Activated CD8-positive, alpha-beta T cell treated with anti-CD3 and anti-CD28 coated beads for 36 hours (primary cell): ENCODE data around the gene HRH3. TPM values are rescaled to one million over a fixed set of nuclear protein-coding genes. Genes with fewer than 3 reads are reported as not detected.

ENCODE experiments used
- ATAC-seq: fragments of 200-7000 bp; cut with Tn5 transposase; one replicate; pipeline ENCODE4 v1.10.0; 2021; ENCODE audit warnings: mild to moderate bottlenecking, moderate library complexity
- CTCF ChIA-PET: fragments of 350-600 bp; sonication (Branson Sonifier 250); formaldehyde crosslinking; loops from one replicate; lab custom pipeline; 2021; ENCODE audit warnings: antibody characterized with exemption; lab: Charles Lee
- POLR2A ChIA-PET: fragments of 350-600 bp; sonication (Branson Sonifier 250); formaldehyde crosslinking; loops from one replicate; lab custom pipeline; 2021; ENCODE audit warnings: antibody characterized with exemption; lab: Charles Lee
- DNase-seq: peaks from one replicate; pipeline ENCODE4 v3.0.0-alpha.2; 2020
- H3K27ac Mint-ChIP-seq: one replicate; pipeline ENCODE4 v1.8.0; 2021; ENCODE audit warnings: mild to moderate bottlenecking, mixed read lengths
- H3K27me3 Mint-ChIP-seq: one replicate; pipeline ENCODE4 v1.8.0; 2021; ENCODE audit warnings: mixed read lengths
- H3K36me3 Mint-ChIP-seq: one replicate; pipeline ENCODE4 v1.8.0; 2021; ENCODE audit warnings: low read depth, mixed read lengths
- H3K4me1 Mint-ChIP-seq: one replicate; pipeline ENCODE4 v1.8.0; 2021; ENCODE audit warnings: low read depth, mixed read lengths
- H3K4me3 Mint-ChIP-seq: one replicate; pipeline ENCODE4 v1.8.0; 2021; ENCODE audit warnings: mild to moderate bottlenecking, moderate library complexity, mixed read lengths
- H3K9me3 Mint-ChIP-seq: one replicate; pipeline ENCODE4 v1.8.0; 2021; ENCODE audit warnings: mixed read lengths
- CTCF ChIP-seq: fragments of 200-600 bp; IDR thresholded peaks from one replicate; pipeline ENCODE4 v1.8.0; 2022; ENCODE audit warnings: antibody characterized with exemption, mild to moderate bottlenecking
- intact Hi-C: fragments of 100-400 bp; cut with micrococcal nuclease; formaldehyde crosslinking; loops from one replicate; pipeline ENCODE4 v1.10.0; 2022
- total RNA-seq, 2 experiments: library from RNA; stranded (reverse); gene quantifications; one replicate each; pipeline ENCODE4 v1.2.3, GENCODE V29; 2021

The HRH3 gene
- total RNA-seq, 2 experiments from 2014 or later: not detected

- ATAC-seq: no peak
- Mint-ChIP-seq H3K27me3 (no peaks in the 10 kb centered on the region), H3K4me3 (no peak overlapping the region), H3K36me3 (peaks cover 34% of the 10 kb centered on the region), H3K27ac (no peak overlapping the region), H3K9me3 (no peaks in the 10 kb centered on the region), H3K4me1 (peaks cover 7% of the 10 kb centered on the region)
- DNase-seq: no peak
- ChIA-PET CTCF (no interaction called here), POLR2A (no interaction called here)
- TF ChIP-seq CTCF: no peak
- intact Hi-C loops: no loop called here
These were observed 21.1 kb downstream of the HRH3 start for GRCh38 chr20:62198931-62199330.

- no peak overlapping the region for H3K4me3 Mint-ChIP-seq
- ChIA-PET CTCF (no interaction called here), POLR2A (no interaction called here)
- DNase-seq: no peak
- TF ChIP-seq CTCF: no peak
- no peak overlapping the region for H3K27ac Mint-ChIP-seq
- no peaks in the 10 kb centered on the region for H3K27me3 Mint-ChIP-seq
- H3K9me3 Mint-ChIP-seq: no peaks in the 10 kb centered on the region
- intact Hi-C loops: no loop called here
- peaks cover 7% of the 10 kb centered on the region for H3K4me1 Mint-ChIP-seq
- peaks cover 34% of the 10 kb centered on the region for H3K36me3 Mint-ChIP-seq
- ATAC-seq: no peak
These were observed 21.6 kb downstream of the HRH3 start for GRCh38 chr20:62198496-62198895.

GRCh38 chr20:62197801-62198200 lies 22.3 kb downstream of the HRH3 start:
- TF ChIP-seq CTCF: no peak
- DNase-seq: no peak
- Mint-ChIP-seq H3K27ac (no peak overlapping the region), H3K36me3 (peaks cover 29% of the 10 kb centered on the region), H3K4me3 (no peak overlapping the region), H3K27me3 (no peaks in the 10 kb centered on the region), H3K9me3 (no peaks in the 10 kb centered on the region), H3K4me1 (peaks cover 9% of the 10 kb centered on the region)
- ChIA-PET CTCF (no interaction called here), POLR2A (no interaction called here)
- intact Hi-C loops: no loop called here
- ATAC-seq: no peak

GRCh38 chr20:62197311-62197710 lies 22.8 kb downstream of the HRH3 start:
- Mint-ChIP-seq H3K27me3 (no peaks in the 10 kb centered on the region), H3K9me3 (no peaks in the 10 kb centered on the region), H3K4me1 (peaks cover 9% of the 10 kb centered on the region), H3K4me3 (no peak overlapping the region), H3K36me3 (peaks cover 29% of the 10 kb centered on the region), H3K27ac (no peak overlapping the region)
- TF ChIP-seq CTCF: no peak
- intact Hi-C loops: no loop called here
- DNase-seq (no peak), ATAC-seq (no peak)
- ChIA-PET CTCF (no interaction called here), POLR2A (no interaction called here)

GRCh38 chr20:62196286-62196685 lies 23.8 kb downstream of the HRH3 start:
- H3K27me3 Mint-ChIP-seq: no peaks in the 10 kb centered on the region
- TF ChIP-seq CTCF: no peak
- DNase-seq (no peak), ATAC-seq (no peak)
- intact Hi-C loops: no loop called here
- peaks cover 10% of the 10 kb centered on the region for H3K4me1 Mint-ChIP-seq
- ChIA-PET POLR2A (no interaction called here), CTCF (no interaction called here)
- no peak overlapping the region for H3K27ac Mint-ChIP-seq
- no peaks in the 10 kb centered on the region for H3K9me3 Mint-ChIP-seq
- H3K4me3 Mint-ChIP-seq: no peak overlapping the region
- H3K36me3 Mint-ChIP-seq: peaks cover 24% of the 10 kb centered on the region
